ENCODE results near the gene CAMK1D. TPM values are rescaled to one million over a fixed set of nuclear protein-coding genes. Genes with fewer than 3 reads are reported as not detected.

The CAMK1D gene
- total RNA-seq, 3 donors from 2014 or later = 4.4 to 17.3 (median 5.2) TPM

GRCh38 chr10:12675186-12675585 is 325.8 kb downstream of the CAMK1D start:
- no peak for TF ChIP-seq POLR2A (IDR thresholded peaks at IDR 0.05)
- TF ChIP-seq POLR2AphosphoS5 (IDR thresholded peaks at IDR 0.05) = no peak
- no peak for TF ChIP-seq CTCF (IDR thresholded peaks at IDR 0.05)

GRCh38 chr10:12679636-12680035 is 330.3 kb downstream of the CAMK1D start:
- TF ChIP-seq POLR2A (IDR thresholded peaks at IDR 0.05) (no peak), POLR2AphosphoS5 (IDR thresholded peaks at IDR 0.05) (no peak), CTCF (IDR thresholded peaks at IDR 0.05) (no peak)
- H3K9me3 ChIP-seq = no peaks in the 10 kb centered on the region
- no peak overlapping the region for H3K4me3 ChIP-seq
- no peak overlapping the region for H3K27ac ChIP-seq
- H3K4me1 ChIP-seq = no peaks in the 10 kb centered on the region
- intact Hi-C loops (cut with DNase I; ENCODE audit: low total_unique reads) = no loop called here
- no peak for DNase-seq (ENCODE audit: low spot score in 2 of 2)
- no peaks in the 10 kb centered on the region for H3K36me3 ChIP-seq
- H3K27me3 ChIP-seq = no peaks in the 10 kb centered on the region

More at GRCh38 chr10:12675186-12675585, 325.8 kb downstream of the CAMK1D start:
- no peak overlapping the region for H3K27ac ChIP-seq
- H3K36me3 ChIP-seq = no peaks in the 10 kb centered on the region
- intact Hi-C loops (cut with DNase I; ENCODE audit: low total_unique reads) = no loop called here
- H3K27me3 ChIP-seq = no peaks in the 10 kb centered on the region
- no peaks in the 10 kb centered on the region for H3K9me3 ChIP-seq
- H3K4me1 ChIP-seq = no peaks in the 10 kb centered on the region
- no peak for DNase-seq (ENCODE audit: low spot score in 2 of 2)
- no peak overlapping the region for H3K4me3 ChIP-seq

GRCh38 chr10:12681252-12681651 is 331.9 kb downstream of the CAMK1D start:
- H3K27me3 ChIP-seq = no peaks in the 10 kb centered on the region
- no peak for TF ChIP-seq POLR2AphosphoS5 (IDR thresholded peaks at IDR 0.05)
- no peak for TF ChIP-seq CTCF (IDR thresholded peaks at IDR 0.05)
- TF ChIP-seq POLR2A (IDR thresholded peaks at IDR 0.05) = no peak
- H3K4me3 ChIP-seq = no peak overlapping the region
- no peak overlapping the region for H3K27ac ChIP-seq
- intact Hi-C loops (cut with DNase I; ENCODE audit: low total_unique reads) = no loop called here
- H3K9me3 ChIP-seq = no peaks in the 10 kb centered on the region
- no peaks in the 10 kb centered on the region for H3K36me3 ChIP-seq
- no peak for DNase-seq (ENCODE audit: low spot score in 2 of 2)
- H3K4me1 ChIP-seq = no peaks in the 10 kb centered on the region

GRCh38 chr10:12684784-12685183 is 335.4 kb downstream of the CAMK1D start:
- TF ChIP-seq POLR2A (IDR thresholded peaks at IDR 0.05) = no peak
- no peak for TF ChIP-seq CTCF (IDR thresholded peaks at IDR 0.05)
- no peak for TF ChIP-seq POLR2AphosphoS5 (IDR thresholded peaks at IDR 0.05)
- H3K27me3 ChIP-seq = no peaks in the 10 kb centered on the region
- no peak for DNase-seq (ENCODE audit: low spot score in 2 of 2)
- intact Hi-C loops (cut with DNase I; ENCODE audit: low total_unique reads) = no loop called here
- H3K9me3 ChIP-seq = no peaks in the 10 kb centered on the region
- H3K4me3 ChIP-seq = no peak overlapping the region
- no peak overlapping the region for H3K27ac ChIP-seq
- H3K36me3 ChIP-seq = no peaks in the 10 kb centered on the region
- H3K4me1 ChIP-seq = no peaks in the 10 kb centered on the region

- DNase-seq (ENCODE audit: low spot score in 2 of 2) = no peak
- Histone ChIP-seq H3K27me3 (no peaks in the 10 kb centered on the region), H3K9me3 (no peaks in the 10 kb centered on the region), H3K27ac (no peak overlapping the region), H3K4me3 (no peak overlapping the region), H3K4me1 (no peaks in the 10 kb centered on the region), H3K36me3 (no peaks in the 10 kb centered on the region)
- TF ChIP-seq CTCF (IDR thresholded peaks at IDR 0.05) = no peak
- TF ChIP-seq POLR2AphosphoS5 (IDR thresholded peaks at IDR 0.05) = no peak
- no peak for TF ChIP-seq POLR2A (IDR thresholded peaks at IDR 0.05)
- intact Hi-C loops (cut with DNase I; ENCODE audit: low total_unique reads) = no loop called here
Measured at GRCh38 chr10:12685261-12686058, 336.1 kb downstream of the CAMK1D start.

All from breast epithelium (tissue), 4 donors.